GM18868 (cell line): ENCODE data around the gene GPRC6A.

ENCODE experiments used
- ATAC-seq: cut with Tn5 transposase; IDR thresholded peaks from one replicate; pipeline ENCODE4 v1.9.1; 2021; ENCODE audit warnings: mild to moderate bottlenecking, moderate library complexity; ENCODE audit not compliant: unreplicated experiment

Gene GPRC6A

GRCh38 chr6:116783852-116784251 lies 45.0 kb downstream of the GPRC6A start:
- no peak for ATAC-seq

GRCh38 chr6:116779573-116780164 lies 49.2 kb downstream of the GPRC6A start:
- ATAC-seq, result peak; percentile 89

GRCh38 chr6:116773886-116774285 lies 55.0 kb downstream of the GPRC6A start:
- ATAC-seq, result no peak

- ATAC-seq, result no peak
Measured at GRCh38 chr6:116772450-116772849, 56.4 kb downstream of the GPRC6A start.

- ATAC-seq, result no peak
Measured at GRCh38 chr6:116767715-116768114, 61.2 kb downstream of the GPRC6A start.

DNA sequence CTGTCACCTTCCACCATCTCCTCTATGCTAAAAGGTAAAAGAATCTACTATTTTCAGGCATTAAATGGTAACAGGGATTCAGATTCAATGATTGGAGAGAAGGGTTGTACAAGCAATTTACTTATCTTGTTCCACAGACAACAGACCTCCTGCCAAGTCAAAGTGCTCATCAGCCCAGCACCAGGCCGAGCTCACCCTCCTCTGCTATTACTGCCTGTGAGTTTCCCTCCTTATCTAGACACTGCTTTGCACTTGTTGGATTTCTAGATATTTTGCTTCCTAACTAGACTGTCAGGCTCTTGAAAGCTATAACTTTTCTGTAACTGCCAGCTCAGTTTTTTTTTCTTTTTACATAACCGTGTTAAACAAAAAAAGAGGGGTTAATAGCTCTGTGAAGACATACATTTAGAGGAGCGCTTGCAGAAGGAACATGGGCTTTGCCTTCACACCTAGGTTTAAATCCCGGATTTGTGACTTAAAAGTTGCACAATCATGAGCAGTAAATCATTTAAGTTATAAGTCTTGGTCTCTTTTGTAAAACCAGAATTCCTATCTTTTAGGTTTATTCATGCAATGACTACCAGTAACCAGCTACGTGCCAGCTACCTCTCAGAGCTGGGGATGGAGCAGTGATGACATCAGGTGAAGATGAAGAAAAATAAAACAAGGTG lies 62.2 kb downstream of the GPRC6A start:
- no peak for ATAC-seq

GRCh38 chr6:116764961-116765841 lies 63.7 kb downstream of the GPRC6A start, which contains the start of gene FAM162B:
Gene FAM162B (minus strand): TSS chr6:116765719. CDS start chr6:116765576, 143 bp downstream.
- ATAC-seq, result no peak

DNA sequence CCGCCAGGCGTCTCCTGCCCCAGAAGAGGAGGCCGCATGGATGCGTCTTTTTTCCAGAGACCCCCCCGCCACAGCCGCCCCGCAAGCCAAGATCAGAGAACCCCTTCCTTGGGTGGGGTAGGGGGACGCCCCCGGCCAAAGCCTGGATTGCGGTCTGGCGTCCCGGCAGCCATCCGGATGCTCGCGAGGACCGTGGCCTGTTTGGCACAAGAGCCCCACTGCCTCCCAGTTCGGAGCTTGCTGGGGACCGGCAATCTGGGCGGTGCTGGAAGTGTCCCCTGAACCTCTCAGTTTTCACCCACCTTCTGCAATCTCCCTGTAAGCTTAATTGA lies 64.3 kb downstream of the GPRC6A start:
- no peak for ATAC-seq

GRCh38 chr6:116763906-116764628 lies 64.8 kb downstream of the GPRC6A start:
- no peak for ATAC-seq

GRCh38 chr6:116763048-116763447 lies 65.8 kb downstream of the GPRC6A start:
- no peak for ATAC-seq

- no peak for ATAC-seq
Measured at GRCh38 chr6:116762235-116762634, 66.6 kb downstream of the GPRC6A start.

DNA sequence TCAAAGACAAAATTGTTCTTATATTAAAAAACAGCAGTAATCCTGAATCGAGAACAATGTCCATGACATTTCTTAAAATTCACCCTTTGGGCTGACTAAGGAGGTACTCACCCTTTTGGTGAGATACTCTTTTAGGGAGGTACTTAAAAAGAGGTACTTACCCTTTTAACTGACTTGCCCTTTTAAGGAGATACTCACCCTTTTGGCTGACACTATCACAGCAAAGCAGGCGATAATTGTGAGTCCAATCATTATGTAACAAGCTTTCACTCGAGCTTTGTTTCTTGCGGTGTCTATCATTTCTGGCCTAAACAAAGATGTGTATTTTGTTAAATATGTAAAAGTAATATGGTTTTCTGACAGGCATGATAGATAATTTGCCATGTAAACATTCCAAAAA lies 67.1 kb downstream of the GPRC6A start:
- no peak for ATAC-seq

DNA sequence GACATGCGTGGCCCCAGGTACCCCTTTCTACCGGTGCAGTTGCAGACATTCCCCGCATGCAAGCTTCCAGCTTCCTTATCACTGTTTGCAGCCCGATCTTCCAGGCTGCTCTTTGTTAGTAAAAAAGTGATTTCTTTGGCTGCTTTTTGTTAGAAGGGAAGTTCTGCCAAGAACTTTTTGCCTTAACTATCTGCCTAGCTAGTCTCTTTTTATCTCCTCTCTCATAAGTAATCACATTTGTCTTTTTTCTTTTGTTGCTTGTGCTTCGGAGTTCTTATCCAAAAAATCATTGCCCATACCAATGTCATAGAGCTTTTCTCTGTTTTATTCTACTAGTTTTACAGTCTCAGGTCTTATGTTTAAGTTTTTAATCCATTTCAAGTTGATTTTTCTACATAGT lies 83.7 kb downstream of the GPRC6A start:
- ATAC-seq, result no peak
